Right hindlimb (tissue), 1 donor: Measurements from ENCODE around the gene ATXN2L.
"Not testable (repeated sequence)": the region's sequence is repeated elsewhere in the genome, so short reads cannot be mapped to it uniquely, and the experiment has no call there.

Source experiments
- DNase-seq: peaks from one replicate; pipeline ENCODE4 v3.0.0-alpha.2; 2018

ATXN2L gene

GRCh38 chr16:28838558-28838918 lies 15.7 kb downstream of the ATXN2L start:
- no peak for DNase-seq

DNA sequence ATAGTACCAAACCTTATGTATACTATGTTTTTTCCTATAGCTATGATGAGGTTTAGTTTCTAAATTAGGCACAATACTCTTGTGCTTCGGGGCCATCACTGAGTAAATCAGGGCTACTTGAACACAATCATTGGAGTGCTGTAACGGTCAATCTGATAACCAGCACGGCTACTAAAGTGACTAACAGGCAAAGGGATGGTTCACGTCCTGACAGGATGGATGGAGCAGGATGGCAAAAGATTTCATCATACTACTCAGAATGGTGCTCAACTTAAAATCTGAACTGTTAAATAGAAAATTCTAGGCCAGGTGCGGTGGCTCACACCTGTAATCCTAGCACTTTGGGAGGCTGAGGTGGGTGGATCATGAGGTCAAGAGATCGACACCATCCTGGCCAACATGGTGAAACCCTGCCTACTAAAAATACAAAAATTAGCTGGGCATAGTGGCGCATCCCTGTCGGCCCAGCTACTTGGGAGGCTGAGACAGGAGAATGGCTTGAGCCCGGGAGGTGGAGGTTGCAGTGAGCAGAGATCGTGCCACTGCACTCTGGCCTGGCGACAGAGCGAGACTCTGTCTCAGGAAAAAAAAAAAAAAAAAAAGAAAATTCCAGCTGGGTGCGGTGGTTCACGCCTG lies 16.3 kb downstream of the ATXN2L start:
- no peak for DNase-seq

DNA sequence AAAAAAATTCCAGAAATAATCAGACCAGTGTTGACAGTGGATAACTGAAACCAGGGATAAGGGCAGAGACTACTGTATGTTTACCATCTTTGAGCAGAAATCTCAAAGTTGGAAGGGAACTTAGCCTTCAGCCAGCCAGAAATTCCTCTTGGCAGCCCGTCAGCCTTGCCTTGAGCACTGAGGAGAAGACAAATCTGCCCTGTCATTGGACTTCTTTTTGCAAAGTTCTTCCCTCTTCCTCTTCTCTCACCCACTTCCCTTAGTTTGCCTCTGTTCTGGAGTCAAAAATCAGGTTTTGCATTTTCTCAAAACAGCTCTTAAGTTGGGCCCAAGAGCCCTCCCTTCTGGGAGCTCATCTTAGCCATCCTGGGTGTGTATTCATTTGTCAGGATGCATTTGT lies 17.1 kb downstream of the ATXN2L start:
- DNase-seq: no peak

GRCh38 chr16:28842696-28843095 lies 19.9 kb downstream of the ATXN2L start:
- no peak for DNase-seq

GRCh38 chr16:28843766-28844165 lies 21.0 kb downstream of the ATXN2L start:
- DNase-seq: no peak

GRCh38 chr16:28844226-28844885 lies 21.6 kb downstream of the ATXN2L start:
- no peak for DNase-seq

- no peak for DNase-seq
These were observed 22.5 kb downstream of the ATXN2L start for GRCh38 chr16:28845293-28845692.

- DNase-seq: no peak
These were observed 22.9 kb downstream of the ATXN2L start for GRCh38 chr16:28845761-28846079.

- DNase-seq: peak; percentile 99
These were observed 23.5 kb downstream of the ATXN2L start, which contains the start of gene TUFM for GRCh38 chr16:28846080-28846932. Gene TUFM, minus strand, starts transcription at chr16:28846348. Its CDS starts 79 bp downstream, at chr16:28846269.

DNA sequence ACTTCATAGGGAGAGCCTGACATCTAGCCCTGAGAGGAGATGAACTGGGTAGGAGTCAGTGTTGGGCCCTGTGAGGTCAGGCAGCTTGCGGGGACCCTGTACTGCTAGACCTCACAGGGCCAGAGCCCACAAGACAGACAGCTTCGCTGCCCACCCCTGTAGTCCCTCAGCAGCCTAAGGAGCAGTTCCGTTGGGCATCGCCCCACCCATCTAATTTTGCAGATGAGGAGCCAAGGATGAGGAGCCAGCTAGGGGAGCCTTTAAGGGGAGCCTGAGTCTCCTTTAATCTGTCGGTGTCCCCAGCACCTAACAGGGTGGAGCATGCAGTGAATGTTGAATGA lies 24.1 kb downstream of the ATXN2L start:
- no peak for DNase-seq

- no peak for DNase-seq
These were observed 35.6 kb downstream of the ATXN2L start for GRCh38 chr16:28858421-28858820.

- DNase-seq: no peak
These were observed 36.5 kb downstream of the ATXN2L start for GRCh38 chr16:28859326-28859725.

DNA sequence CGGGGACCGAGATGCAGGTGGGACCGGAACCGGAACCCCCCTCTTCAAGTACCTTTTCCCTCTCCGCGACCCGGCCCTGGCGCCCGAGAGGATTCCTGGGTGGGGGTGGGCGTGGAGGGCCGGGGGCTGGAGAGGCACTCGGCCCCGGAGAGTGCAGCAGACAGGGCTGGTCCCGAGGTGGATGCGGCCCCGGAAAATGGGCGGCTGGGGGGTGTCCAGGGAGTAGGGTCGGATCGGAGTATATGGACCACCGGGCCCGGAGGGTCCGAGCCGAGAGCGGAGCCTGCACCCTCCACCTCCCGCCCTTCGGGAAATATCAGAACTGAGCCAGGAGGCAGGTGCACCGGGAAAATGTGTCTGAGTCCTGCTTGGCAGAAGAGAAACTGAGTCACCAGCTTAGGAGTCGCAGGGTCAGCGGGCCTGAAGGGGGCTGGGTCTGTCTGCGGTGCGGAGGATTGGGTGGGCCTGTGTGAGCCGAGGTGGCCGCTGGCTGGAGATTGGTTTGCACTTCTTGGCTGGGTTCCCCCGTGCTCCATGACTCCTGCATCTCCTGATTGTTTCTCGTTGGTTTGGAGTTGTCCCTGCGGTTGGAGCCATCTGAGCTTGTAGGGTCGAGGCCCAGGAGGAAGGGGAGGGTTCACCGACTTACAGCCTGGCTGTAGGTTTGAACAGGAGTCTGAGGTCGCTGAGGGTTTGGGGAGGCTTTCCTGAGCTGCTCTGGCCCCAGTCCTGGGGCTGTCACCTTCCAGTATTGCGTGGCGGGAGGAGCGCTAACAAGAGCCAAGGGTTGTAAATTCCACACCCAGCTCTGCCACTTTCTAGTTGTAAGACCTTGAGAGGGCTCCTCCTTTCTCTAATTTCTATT lies 41.4 kb downstream of the ATXN2L start:
- peak; percentile 57 for DNase-seq

DNA sequence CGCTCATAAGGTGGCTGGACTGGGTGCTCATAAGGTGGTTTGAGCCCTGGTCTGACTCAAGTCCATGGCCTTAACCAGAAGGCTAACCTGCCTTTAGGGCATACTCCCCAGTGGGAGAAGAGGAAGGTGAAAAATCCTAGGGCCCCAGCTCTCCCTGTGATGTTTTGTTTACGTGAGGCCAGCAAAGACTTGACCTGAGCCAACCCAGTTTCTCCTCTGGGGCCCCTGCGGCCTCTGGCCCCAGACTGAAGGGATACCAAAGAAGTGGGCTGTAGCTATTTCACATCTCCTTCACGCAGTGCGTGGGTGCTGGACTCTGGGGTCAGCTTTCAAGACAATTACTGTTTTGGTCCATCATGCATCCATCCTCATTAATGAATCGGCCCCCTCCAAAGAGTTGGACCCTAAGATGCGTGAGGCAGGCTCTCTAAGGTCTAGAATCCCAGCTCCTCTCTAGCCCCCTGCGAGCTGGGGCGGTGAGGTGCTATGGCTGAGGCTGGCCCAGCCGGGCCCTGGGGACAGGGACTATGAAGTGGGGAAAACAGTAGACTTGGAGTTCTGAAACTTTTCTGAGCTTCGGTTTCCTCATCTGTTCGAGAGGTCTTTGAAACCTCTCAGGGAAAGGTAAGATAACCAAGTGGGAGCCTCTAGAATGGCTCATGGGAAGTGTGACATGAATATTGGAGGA lies 42.3 kb downstream of the ATXN2L start:
- no peak for DNase-seq

DNA sequence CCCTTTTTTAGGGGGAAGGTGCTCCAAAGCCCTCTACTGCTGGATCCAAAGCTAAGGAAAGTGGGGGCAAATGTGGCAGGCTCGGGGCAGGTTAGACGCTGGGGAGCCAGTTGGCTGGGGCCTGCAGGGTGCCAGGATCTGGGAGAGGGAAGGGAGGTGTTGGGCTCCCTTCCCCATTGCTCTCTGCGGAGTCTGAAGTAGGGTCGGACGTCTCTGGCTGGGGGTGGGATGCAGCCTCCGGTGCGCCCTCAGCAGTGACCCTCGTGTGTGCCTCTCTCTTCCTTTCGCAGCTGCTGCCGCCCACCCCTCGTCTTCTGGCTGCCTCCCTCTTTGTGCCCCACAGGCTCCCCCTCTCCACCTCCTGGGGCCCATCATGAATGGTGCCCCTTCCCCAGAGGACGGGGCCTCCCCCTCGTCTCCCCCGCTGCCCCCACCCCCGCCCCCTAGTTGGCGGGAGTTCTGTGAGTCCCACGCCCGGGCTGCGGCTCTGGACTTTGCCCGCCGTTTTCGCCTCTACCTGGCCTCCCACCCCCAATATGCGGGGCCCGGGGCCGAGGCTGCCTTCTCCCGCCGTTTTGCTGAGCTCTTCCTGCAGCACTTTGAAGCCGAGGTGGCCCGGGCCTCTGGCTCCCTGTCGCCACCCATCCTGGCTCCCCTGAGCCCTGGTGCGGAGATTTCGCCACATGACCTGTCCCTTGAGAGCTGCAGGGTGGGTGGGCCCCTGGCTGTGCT lies 43.1 kb downstream of the ATXN2L start:
- DNase-seq: no peak

GRCh38 chr16:28866454-28866804 lies 43.6 kb downstream of the ATXN2L start:
- DNase-seq: no peak

GRCh38 chr16:28867241-28867640 lies 44.4 kb downstream of the ATXN2L start:
- DNase-seq: no peak

GRCh38 chr16:28867646-28868045 lies 44.8 kb downstream of the ATXN2L start:
- not testable (repeated sequence) for DNase-seq

DNA sequence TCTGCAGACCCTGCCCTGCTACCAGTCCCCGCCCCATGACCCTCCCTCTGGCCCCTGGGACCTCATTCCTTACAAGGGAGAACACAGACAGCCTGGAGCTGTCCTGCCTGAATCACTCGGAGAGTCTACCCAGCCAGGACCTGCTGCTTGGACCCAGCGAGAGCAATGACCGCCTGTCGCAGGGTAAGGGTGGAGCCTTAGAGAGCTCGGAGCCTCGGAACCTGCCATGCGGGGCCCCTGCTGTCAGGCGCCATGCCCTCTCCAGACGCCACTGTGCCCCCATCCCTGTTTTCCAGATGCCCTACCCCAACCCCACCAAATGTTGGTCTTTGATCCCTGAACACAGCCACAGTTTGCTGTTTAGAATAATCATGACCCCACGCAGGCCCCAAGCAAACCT lies 46.4 kb downstream of the ATXN2L start:
- no peak for DNase-seq

- no peak for DNase-seq
These were observed 50.2 kb downstream of the ATXN2L start for GRCh38 chr16:28872952-28873351.

DNA sequence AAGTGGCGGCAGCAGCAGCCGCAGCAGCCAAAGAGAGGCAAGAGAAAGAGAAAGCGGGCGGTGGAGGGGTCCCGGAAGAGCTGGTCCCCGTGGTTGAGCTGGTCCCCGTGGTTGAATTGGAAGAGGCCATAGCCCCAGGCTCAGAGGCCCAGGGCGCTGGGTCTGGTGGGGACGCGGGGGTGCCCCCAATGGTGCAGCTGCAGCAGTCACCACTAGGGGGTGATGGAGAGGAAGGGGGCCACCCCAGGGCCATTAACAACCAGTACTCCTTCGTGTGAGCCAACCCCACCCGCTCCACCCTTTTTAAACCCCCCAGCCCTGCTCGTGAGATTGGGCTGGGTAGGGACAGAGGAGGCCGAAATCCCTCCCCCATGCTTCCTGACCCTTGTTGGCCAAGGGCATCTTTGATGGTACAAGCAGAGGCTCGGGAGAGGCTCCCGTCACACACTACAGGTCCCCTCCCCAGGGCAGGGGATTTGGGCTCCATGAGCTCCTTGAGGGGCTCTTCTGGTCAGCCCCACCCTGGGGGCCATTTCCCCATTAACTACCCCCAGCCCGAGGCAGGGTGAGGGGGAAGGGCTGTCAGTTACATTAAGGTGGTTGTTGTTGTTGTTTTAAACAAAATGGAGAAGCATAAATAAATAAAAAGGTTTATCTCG lies 50.9 kb downstream of the ATXN2L start:
- no peak for DNase-seq
